Loucy (cell line): ENCODE results near the gene COL5A3.

Experiments
- H2AFZ ChIP-seq: fragments of 200-600 bp; sonication (generic); 2 replicates; pipeline ENCODE4 v1.6.0; 2016; ENCODE audit warnings: antibody characterized with exemption, mild to moderate bottlenecking, low read length, moderate library complexity
- H3F3A ChIP-seq: fragments of 200-600 bp; 2 replicates; pipeline ENCODE4 v1.6.0; 2016; ENCODE audit warnings: antibody characterized with exemption, low read depth, mild to moderate bottlenecking
- H3K27me3 ChIP-seq: fragments of 200-600 bp; sonication (generic); 2 replicates; pipeline ENCODE4 v1.6.1; 2014; ENCODE audit warnings: low read length, mild to moderate bottlenecking; ENCODE audit not compliant: insufficient read depth, poor library complexity, severe bottlenecking
- H3K36me3 ChIP-seq: fragments of 200-600 bp; sonication (generic); 2 replicates; pipeline ENCODE4 v1.6.1; 2016; ENCODE audit warnings: low read length; ENCODE audit not compliant: insufficient read depth
- H3K4me1 ChIP-seq: fragments of 200-600 bp; sonication (generic); 2 replicates; pipeline ENCODE4 v1.5.1; 2014; ENCODE audit warnings: low read length, mild to moderate bottlenecking; ENCODE audit not compliant: insufficient read depth, poor library complexity, severe bottlenecking
- H3K4me2 ChIP-seq: fragments of 200-600 bp; sonication (generic); 2 replicates; pipeline ENCODE4 v1.6.0; 2014; ENCODE audit warnings: antibody characterized with exemption, low read length, low read depth, mild to moderate bottlenecking; ENCODE audit not compliant: poor library complexity, severe bottlenecking
- H3K4me3 ChIP-seq: fragments of 200-600 bp; sonication (generic); 2 replicates; pipeline ENCODE4 v1.5.1; 2014; ENCODE audit warnings: low read length, mild to moderate bottlenecking, mixed read lengths; ENCODE audit not compliant: poor library complexity, severe bottlenecking
- H3K79me2 ChIP-seq: fragments of 200-600 bp; sonication (generic); 2 replicates; pipeline ENCODE4 v1.6.1; 2014; ENCODE audit warnings: low read length; ENCODE audit not compliant: insufficient read depth
- H3K9ac ChIP-seq: fragments of 200-600 bp; sonication (generic); 2 replicates; pipeline ENCODE4 v1.6.0; 2014; ENCODE audit warnings: mild to moderate bottlenecking, low read depth, low read length, moderate library complexity; ENCODE audit not compliant: poor library complexity, severe bottlenecking
- H3K9me2 ChIP-seq: fragments of 200-600 bp; sonication (generic); replicated peaks from 2 replicates; pipeline ENCODE4 v1.6.1; 2016; ENCODE audit warnings: low read depth, low read length, mixed read lengths
- H3K9me3 ChIP-seq: fragments of 200-600 bp; sonication (generic); 2 replicates; pipeline ENCODE4 v1.6.1; 2014; ENCODE audit warnings: mild to moderate bottlenecking, antibody characterized with exemption, low read length, low read depth; ENCODE audit not compliant: insufficient read depth
- H4K20me1 ChIP-seq: fragments of 200-600 bp; sonication (generic); 2 replicates; pipeline ENCODE4 v1.6.0; 2014; ENCODE audit warnings: antibody characterized with exemption, low read length, mild to moderate bottlenecking; ENCODE audit not compliant: insufficient read depth, poor library complexity, severe bottlenecking
- EZH2phosphoT487 ChIP-seq: fragments of 200-600 bp; IDR thresholded peaks from 2 replicates; pipeline ENCODE4 v1.6.1; 2018; ENCODE audit warnings: antibody characterized with exemption, mild to moderate bottlenecking, moderate library complexity, borderline replicate concordance
- TF ChIP-seq, protein P1 (sequence below): fragments of 200-600 bp; sonication (generic); conservative IDR thresholded peaks from 2 replicates; pipeline ENCODE4 v1.5.1; 2014; ENCODE audit warnings: mild to moderate bottlenecking, antibody characterized with exemption, low read length

COL5A3 gene

DNA sequence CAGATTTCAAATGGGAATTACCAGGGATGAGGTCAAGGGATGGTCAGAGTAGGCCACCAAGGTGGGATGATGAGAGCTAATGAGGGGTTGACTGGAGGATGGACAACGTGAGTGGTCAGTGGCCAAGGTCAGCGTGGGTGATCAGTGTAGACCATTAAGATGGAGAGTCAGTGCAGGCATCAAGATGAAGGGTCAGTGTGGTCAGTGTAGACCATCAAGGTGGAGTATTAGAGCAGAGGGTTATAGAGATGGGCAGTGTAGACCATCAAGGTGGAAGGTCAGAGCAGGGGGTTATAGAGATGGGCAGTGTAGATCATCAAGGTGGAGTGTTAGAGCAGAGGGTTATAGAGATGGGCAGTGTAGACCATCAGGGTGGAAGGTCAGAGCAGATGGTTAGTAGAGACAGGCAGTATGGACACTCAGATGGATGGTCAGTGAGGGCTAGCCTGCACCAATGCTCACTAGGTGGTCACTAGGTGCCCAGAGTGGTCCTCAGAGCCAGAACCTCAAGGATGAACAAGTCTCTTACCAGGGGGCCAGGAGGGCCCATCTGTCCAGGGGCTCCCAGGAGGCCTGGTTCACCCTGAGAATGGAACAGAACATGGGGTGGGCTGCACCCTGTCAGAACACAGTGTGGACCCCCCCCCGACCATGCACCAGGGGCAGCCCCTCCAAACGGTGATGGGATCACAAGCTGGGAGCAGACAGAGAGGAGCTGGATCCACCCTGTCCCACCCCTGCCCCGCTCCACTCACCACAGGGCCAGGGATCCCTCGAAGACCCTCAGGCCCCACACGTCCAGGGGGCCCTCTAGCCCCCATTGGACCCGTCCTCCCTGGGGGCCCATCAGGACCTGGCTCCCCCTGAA, 41.2 kb downstream of the COL5A3 start:
- H3K4me3 ChIP-seq, result no peak overlapping the region
- TF ChIP-seq, protein P1, sequence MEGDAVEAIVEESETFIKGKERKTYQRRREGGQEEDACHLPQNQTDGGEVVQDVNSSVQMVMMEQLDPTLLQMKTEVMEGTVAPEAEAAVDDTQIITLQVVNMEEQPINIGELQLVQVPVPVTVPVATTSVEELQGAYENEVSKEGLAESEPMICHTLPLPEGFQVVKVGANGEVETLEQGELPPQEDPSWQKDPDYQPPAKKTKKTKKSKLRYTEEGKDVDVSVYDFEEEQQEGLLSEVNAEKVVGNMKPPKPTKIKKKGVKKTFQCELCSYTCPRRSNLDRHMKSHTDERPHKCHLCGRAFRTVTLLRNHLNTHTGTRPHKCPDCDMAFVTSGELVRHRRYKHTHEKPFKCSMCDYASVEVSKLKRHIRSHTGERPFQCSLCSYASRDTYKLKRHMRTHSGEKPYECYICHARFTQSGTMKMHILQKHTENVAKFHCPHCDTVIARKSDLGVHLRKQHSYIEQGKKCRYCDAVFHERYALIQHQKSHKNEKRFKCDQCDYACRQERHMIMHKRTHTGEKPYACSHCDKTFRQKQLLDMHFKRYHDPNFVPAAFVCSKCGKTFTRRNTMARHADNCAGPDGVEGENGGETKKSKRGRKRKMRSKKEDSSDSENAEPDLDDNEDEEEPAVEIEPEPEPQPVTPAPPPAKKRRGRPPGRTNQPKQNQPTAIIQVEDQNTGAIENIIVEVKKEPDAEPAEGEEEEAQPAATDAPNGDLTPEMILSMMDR, result no peak
- no peak for TF ChIP-seq EZH2phosphoT487
- no peaks in the 10 kb centered on the region for H3K9me3 ChIP-seq
- no peaks in the 10 kb centered on the region for H3K27me3 ChIP-seq
- no peak overlapping the region for H3K4me2 ChIP-seq
- H3K9me2 ChIP-seq, result no peaks in the 10 kb centered on the region
- no peak overlapping the region for H3K9ac ChIP-seq
- no peaks in the 10 kb centered on the region for H3K4me1 ChIP-seq
- no peaks in the 10 kb centered on the region for H3K36me3 ChIP-seq
- no peaks in the 10 kb centered on the region for H4K20me1 ChIP-seq
- H2AFZ ChIP-seq, result no peak overlapping the region
- no peaks in the 10 kb centered on the region for H3F3A ChIP-seq
- no peaks in the 10 kb centered on the region for H3K79me2 ChIP-seq

DNA sequence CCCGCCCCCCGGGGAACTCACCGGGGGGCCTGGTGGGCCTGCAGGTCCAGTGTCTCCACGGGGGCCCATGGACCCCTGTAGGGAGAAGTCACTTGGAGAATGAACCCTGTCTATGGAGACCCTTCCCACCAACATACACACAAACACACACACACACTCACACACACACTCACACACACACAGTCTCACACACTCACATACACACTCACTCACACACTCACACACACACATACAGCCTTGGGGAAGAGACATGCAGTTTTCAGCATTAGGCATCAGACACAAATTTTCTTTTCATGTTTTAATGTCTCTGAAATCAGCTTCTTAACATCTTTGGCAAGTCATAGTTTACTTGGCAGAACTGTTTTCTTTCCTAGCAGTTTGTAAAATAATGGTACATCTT, 43.0 kb downstream of the COL5A3 start:
- H3K9me2 ChIP-seq, result no peaks in the 10 kb centered on the region
- H3K9ac ChIP-seq, result no peak overlapping the region
- H3K9me3 ChIP-seq, result no peaks in the 10 kb centered on the region
- no peaks in the 10 kb centered on the region for H3F3A ChIP-seq
- H3K4me3 ChIP-seq, result no peak overlapping the region
- H4K20me1 ChIP-seq, result no peaks in the 10 kb centered on the region
- TF ChIP-seq, protein P1, result no peak
- TF ChIP-seq EZH2phosphoT487, result no peak
- H3K79me2 ChIP-seq, result no peaks in the 10 kb centered on the region
- no peak overlapping the region for H3K4me2 ChIP-seq
- no peaks in the 10 kb centered on the region for H3K36me3 ChIP-seq
- H3K27me3 ChIP-seq, result no peaks in the 10 kb centered on the region
- no peaks in the 10 kb centered on the region for H3K4me1 ChIP-seq
- H2AFZ ChIP-seq, result no peak overlapping the region

DNA sequence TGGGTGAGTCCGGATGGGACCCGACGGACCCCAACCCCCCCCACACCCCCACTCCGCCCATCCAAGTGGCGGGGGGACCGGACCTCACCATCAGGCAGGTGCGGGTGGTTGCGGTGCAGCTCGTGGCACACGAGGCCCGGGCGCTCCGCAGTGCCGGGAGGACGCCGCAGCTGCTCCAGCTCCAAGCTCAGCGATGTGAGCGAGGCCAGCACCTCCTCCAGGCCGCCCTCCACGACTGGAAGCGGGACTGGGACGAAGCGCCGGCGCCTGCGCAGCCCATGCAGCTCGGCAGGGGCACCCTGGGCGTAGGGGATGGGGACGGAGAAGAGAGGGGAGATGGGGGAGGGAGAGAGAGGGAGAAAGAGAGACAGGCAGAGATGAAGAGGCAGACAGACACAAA, 43.9 kb downstream of the COL5A3 start:
- H4K20me1 ChIP-seq, result no peaks in the 10 kb centered on the region
- no peaks in the 10 kb centered on the region for H3K36me3 ChIP-seq
- H3K9me2 ChIP-seq, result no peaks in the 10 kb centered on the region
- H3K4me3 ChIP-seq, result no peak overlapping the region
- H3K4me1 ChIP-seq, result no peaks in the 10 kb centered on the region
- H3K27me3 ChIP-seq, result no peaks in the 10 kb centered on the region
- H2AFZ ChIP-seq, result no peak overlapping the region
- TF ChIP-seq EZH2phosphoT487, result no peak
- TF ChIP-seq, protein P1, result no peak
- H3K9ac ChIP-seq, result no peak overlapping the region
- H3K4me2 ChIP-seq, result no peak overlapping the region
- H3F3A ChIP-seq, result no peaks in the 10 kb centered on the region
- H3K79me2 ChIP-seq, result no peaks in the 10 kb centered on the region
- H3K9me3 ChIP-seq, result no peaks in the 10 kb centered on the region
